ENCODE results near the gene LRRN2.

LRRN2 gene

DNA sequence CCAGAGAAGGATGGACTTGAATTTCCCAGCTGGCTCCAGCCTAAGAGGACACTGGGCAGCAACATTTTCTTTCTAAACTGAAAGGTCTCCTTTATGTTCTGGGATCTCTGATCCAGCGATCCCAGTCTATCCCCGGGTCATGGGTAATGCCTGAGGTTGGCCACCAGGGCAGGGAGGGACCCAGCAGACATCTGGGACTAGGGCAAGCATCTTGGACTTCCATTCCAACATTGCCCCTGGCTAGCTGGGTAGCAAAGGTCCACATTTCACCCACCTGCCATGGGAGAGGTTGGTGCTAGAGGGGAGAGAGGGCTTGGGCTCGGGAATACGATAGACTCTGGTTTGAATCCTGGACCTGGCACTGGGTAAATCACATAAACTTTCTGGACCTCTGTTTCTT lies 84.6 kb downstream of the LRRN2 start:
- Histone ChIP-seq H2AFZ (ENCODE audit: low read length) (no peak overlapping the region), H3K4me1 (ENCODE audit: insufficient read depth, low read length, severe bottlenecking) (no peaks in the 10 kb centered on the region), H3K4me2 (ENCODE audit: low read length) (no peak overlapping the region), H3K27me3 (ENCODE audit: insufficient read depth, low read length) (no peaks in the 10 kb centered on the region), H3F3A (ENCODE audit: insufficient read depth, low read length) (no peaks in the 10 kb centered on the region), H3K9ac (ENCODE audit: low read length) (no peak overlapping the region), H3K4me3 (ENCODE audit: low read depth, low read length, poor library complexity, severe bottlenecking) (no peak overlapping the region), H3K79me2 (ENCODE audit: insufficient read depth, low read length) (no peaks in the 10 kb centered on the region), H4K20me1 (ENCODE audit: insufficient read depth, low read length) (no peaks in the 10 kb centered on the region), H3K27ac (ENCODE audit: low read depth, low read length, poor library complexity, severe bottlenecking) (no peak overlapping the region), H3K36me3 (ENCODE audit: insufficient read depth, low read length) (no peaks in the 10 kb centered on the region), H3K9me3 (ENCODE audit: low read length) (no peaks in the 10 kb centered on the region), H3K9me2 (ENCODE audit: low read depth, low read length) (no peaks in the 10 kb centered on the region)
- TF ChIP-seq, protein P1, sequence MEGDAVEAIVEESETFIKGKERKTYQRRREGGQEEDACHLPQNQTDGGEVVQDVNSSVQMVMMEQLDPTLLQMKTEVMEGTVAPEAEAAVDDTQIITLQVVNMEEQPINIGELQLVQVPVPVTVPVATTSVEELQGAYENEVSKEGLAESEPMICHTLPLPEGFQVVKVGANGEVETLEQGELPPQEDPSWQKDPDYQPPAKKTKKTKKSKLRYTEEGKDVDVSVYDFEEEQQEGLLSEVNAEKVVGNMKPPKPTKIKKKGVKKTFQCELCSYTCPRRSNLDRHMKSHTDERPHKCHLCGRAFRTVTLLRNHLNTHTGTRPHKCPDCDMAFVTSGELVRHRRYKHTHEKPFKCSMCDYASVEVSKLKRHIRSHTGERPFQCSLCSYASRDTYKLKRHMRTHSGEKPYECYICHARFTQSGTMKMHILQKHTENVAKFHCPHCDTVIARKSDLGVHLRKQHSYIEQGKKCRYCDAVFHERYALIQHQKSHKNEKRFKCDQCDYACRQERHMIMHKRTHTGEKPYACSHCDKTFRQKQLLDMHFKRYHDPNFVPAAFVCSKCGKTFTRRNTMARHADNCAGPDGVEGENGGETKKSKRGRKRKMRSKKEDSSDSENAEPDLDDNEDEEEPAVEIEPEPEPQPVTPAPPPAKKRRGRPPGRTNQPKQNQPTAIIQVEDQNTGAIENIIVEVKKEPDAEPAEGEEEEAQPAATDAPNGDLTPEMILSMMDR (IDR thresholded peaks at IDR 0.05; ENCODE audit: low read length) = no peak
- TF ChIP-seq EZH2 (IDR thresholded peaks at IDR 0.05; ENCODE audit: borderline replicate concordance, low read length) = no peak

DNA sequence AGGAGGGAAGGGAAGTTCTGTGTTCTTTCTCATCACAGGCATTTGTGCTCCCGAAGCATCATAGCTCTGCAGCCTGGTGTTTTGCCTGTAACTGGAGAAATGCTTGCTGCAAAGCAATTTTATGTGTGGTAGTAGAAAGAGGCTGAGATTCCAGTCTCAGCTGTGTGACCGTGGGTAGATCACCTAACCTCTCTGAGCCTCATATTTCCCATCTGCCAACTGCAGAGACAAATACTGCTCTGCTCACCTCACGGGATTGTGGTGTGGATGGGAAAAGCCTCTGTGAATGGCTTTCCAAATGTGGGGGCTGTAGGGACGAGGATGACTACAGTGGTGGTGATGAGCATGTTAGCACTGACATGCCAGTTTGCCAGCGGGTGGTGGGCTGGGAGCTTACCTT lies 85.3 kb downstream of the LRRN2 start:
- TF ChIP-seq, protein P1 (IDR thresholded peaks at IDR 0.05; ENCODE audit: low read length) = no peak
- no peak for TF ChIP-seq EZH2 (IDR thresholded peaks at IDR 0.05; ENCODE audit: borderline replicate concordance, low read length)
- Histone ChIP-seq H3K9ac (ENCODE audit: low read length) (no peak overlapping the region), H3K4me2 (ENCODE audit: low read length) (no peak overlapping the region), H3F3A (ENCODE audit: insufficient read depth, low read length) (no peaks in the 10 kb centered on the region), H3K4me3 (ENCODE audit: low read depth, low read length, poor library complexity, severe bottlenecking) (no peak overlapping the region), H3K9me3 (ENCODE audit: low read length) (no peaks in the 10 kb centered on the region), H3K27me3 (ENCODE audit: insufficient read depth, low read length) (no peaks in the 10 kb centered on the region), H2AFZ (ENCODE audit: low read length) (no peak overlapping the region), H4K20me1 (ENCODE audit: insufficient read depth, low read length) (no peaks in the 10 kb centered on the region), H3K36me3 (ENCODE audit: insufficient read depth, low read length) (no peaks in the 10 kb centered on the region), H3K27ac (ENCODE audit: low read depth, low read length, poor library complexity, severe bottlenecking) (no peak overlapping the region), H3K4me1 (ENCODE audit: insufficient read depth, low read length, severe bottlenecking) (no peaks in the 10 kb centered on the region), H3K79me2 (ENCODE audit: insufficient read depth, low read length) (no peaks in the 10 kb centered on the region), H3K9me2 (ENCODE audit: low read depth, low read length) (no peaks in the 10 kb centered on the region)

DNA sequence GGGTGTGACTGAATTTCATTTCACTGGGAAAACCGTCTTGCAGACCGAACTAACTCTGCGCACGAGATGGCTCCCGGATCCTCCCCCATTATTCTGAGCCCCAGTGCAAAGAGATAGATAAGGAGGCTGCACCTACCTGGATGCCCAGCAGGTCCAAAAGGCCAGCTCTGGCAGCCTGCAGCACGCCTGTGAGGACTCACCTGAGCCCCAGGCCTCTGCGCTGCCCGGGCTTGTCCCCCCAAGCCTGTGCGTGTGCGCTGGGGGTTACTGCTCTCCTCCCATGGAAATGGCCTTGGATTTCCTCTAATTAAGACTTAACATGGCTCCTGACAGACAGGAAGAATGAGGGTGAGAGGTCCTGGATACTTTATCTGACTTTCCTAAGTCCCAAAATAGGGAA lies 85.9 kb downstream of the LRRN2 start:
- Histone ChIP-seq H3K9me2 (ENCODE audit: low read depth, low read length) (no peaks in the 10 kb centered on the region), H3K9ac (ENCODE audit: low read length) (no peak overlapping the region)

More for the DNA sequence above, 85.9 kb downstream of the LRRN2 start:
- H3F3A ChIP-seq (ENCODE audit: insufficient read depth, low read length) = no peaks in the 10 kb centered on the region
- H3K27me3 ChIP-seq (ENCODE audit: insufficient read depth, low read length) = no peaks in the 10 kb centered on the region
- H3K27ac ChIP-seq (ENCODE audit: low read depth, low read length, poor library complexity, severe bottlenecking) = no peak overlapping the region
- H3K4me3 ChIP-seq (ENCODE audit: low read depth, low read length, poor library complexity, severe bottlenecking) = no peak overlapping the region
- H4K20me1 ChIP-seq (ENCODE audit: insufficient read depth, low read length) = no peaks in the 10 kb centered on the region
- TF ChIP-seq, protein P1 (IDR thresholded peaks at IDR 0.05; ENCODE audit: low read length) = no peak
- TF ChIP-seq EZH2 (IDR thresholded peaks at IDR 0.05; ENCODE audit: borderline replicate concordance, low read length) = no peak
- H3K4me2 ChIP-seq (ENCODE audit: low read length) = no peak overlapping the region
- H3K36me3 ChIP-seq (ENCODE audit: insufficient read depth, low read length) = no peaks in the 10 kb centered on the region
- H2AFZ ChIP-seq (ENCODE audit: low read length) = no peak overlapping the region
- no peaks in the 10 kb centered on the region for H3K79me2 ChIP-seq (ENCODE audit: insufficient read depth, low read length)
- H3K9me3 ChIP-seq (ENCODE audit: low read length) = no peaks in the 10 kb centered on the region
- no peaks in the 10 kb centered on the region for H3K4me1 ChIP-seq (ENCODE audit: insufficient read depth, low read length, severe bottlenecking)
